DOHH2 (cell line): Measurements from ENCODE around the gene SLC28A3.

Experiments
- EZH2phosphoT487 ChIP-seq: fragments of 200-600 bp; sonication (generic); IDR thresholded peaks from 2 replicates; pipeline ENCODE4 v1.6.1; 2017; ENCODE audit warnings: borderline replicate concordance, mild to moderate bottlenecking, antibody characterized with exemption, low read length, moderate library complexity, mixed read lengths
- TF ChIP-seq, protein P1 (sequence below): fragments of 200-600 bp; sonication (generic); IDR thresholded peaks from one replicate; pipeline ENCODE4 v1.5.1; 2014; ENCODE audit warnings: antibody characterized with exemption, mild to moderate bottlenecking, low read depth, low read length; ENCODE audit not compliant: poor library complexity, severe bottlenecking

DNA sequence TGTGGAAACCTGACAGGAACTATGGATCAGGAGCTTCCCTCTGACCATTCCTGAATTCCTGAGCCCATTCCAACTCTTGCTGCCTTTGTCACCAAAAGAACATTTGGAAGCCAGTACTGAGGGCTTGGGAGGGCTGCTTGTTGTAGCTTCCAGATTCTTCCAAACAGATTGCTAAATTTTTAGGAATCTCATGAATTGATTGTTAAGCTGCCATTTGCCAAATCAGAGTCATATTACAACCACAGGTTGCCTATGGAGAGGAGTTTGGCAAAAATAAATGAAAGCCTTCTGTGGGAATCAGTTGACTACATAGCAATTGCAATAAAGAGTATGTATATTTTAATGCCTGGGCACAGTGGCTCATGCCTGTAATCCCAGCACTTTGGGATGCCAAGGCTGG, 39.2 kb upstream of the SLC28A3 start:
- TF ChIP-seq, protein P1, sequence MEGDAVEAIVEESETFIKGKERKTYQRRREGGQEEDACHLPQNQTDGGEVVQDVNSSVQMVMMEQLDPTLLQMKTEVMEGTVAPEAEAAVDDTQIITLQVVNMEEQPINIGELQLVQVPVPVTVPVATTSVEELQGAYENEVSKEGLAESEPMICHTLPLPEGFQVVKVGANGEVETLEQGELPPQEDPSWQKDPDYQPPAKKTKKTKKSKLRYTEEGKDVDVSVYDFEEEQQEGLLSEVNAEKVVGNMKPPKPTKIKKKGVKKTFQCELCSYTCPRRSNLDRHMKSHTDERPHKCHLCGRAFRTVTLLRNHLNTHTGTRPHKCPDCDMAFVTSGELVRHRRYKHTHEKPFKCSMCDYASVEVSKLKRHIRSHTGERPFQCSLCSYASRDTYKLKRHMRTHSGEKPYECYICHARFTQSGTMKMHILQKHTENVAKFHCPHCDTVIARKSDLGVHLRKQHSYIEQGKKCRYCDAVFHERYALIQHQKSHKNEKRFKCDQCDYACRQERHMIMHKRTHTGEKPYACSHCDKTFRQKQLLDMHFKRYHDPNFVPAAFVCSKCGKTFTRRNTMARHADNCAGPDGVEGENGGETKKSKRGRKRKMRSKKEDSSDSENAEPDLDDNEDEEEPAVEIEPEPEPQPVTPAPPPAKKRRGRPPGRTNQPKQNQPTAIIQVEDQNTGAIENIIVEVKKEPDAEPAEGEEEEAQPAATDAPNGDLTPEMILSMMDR: no peak
- TF ChIP-seq EZH2phosphoT487: no peak
